Ascending aorta (tissue), 2 donors: Measurements from ENCODE around the gene CCL18. TPM values are rescaled to one million over a fixed set of nuclear protein-coding genes. Genes with fewer than 3 reads are reported as not detected.
"Not testable (repeated sequence)": the region's sequence is repeated elsewhere in the genome, so short reads cannot be mapped to it uniquely, and the experiment has no call there.

ENCODE experiments used
- DNase-seq, 2 donors: peaks; one replicate each; pipeline ENCODE4 v3.0.0-alpha.2; 2019; ENCODE audit warnings: low spot score in 2 of 2
- H3K27ac ChIP-seq, 2 donors: fragments of 200-600 bp; sonication (generic); one replicate each; pipeline ENCODE4 v1.5.1; 2016 to 2017; ENCODE audit warnings: mild to moderate bottlenecking in 1 of 2
- H3K27me3 ChIP-seq: fragments of 200-600 bp; sonication (generic); one replicate; pipeline ENCODE4 v1.5.1; 2017
- H3K36me3 ChIP-seq, 2 donors: fragments of 200-600 bp; sonication (generic); one replicate each; pipeline ENCODE4 v1.5.1; 2016
- H3K4me1 ChIP-seq, 2 donors: fragments of 200-600 bp; sonication (generic); one replicate each; pipeline ENCODE4 v1.5.1; 2016 to 2017; ENCODE audit warnings: mild to moderate bottlenecking in 1 of 2
- H3K4me3 ChIP-seq, 2 donors: fragments of 200-600 bp; sonication (generic); one replicate each; pipeline ENCODE4 v1.5.1; 2016 to 2017; ENCODE audit warnings: mild to moderate bottlenecking in 1 of 2
- H3K9me3 ChIP-seq, 2 donors: fragments of 200-600 bp; sonication (generic); one replicate each; pipeline ENCODE4 v1.5.1; 2016
- CTCF ChIP-seq, 3 experiments: fragments of 200-600 bp in 2 of 3; fragments of 450-650 bp in 1 of 3; sonication (generic) in 2 of 3; IDR thresholded peaks; one replicate each; pipeline ENCODE4 v1.5.1; 2016 to 2019; ENCODE audit warnings: antibody characterized with exemption in 3 of 3, mild to moderate bottlenecking in 1 of 3, moderate library complexity in 1 of 3
- intact Hi-C: fragments of 100-400 bp; cut with DNase I; formaldehyde crosslinking; loops from one replicate; pipeline ENCODE4 v1.15.1; 2023
- total RNA-seq: library from RNA; depleted of rRNA; stranded (reverse); fragments of >200 nt; gene quantifications from one replicate; pipeline ENCODE4 v1.1.0, GENCODE V29; 2016

Gene CCL18
- total RNA-seq, 1 donor from 2014 or later: not detected

GRCh38 chr17:36094746-36095145 is 30.7 kb downstream of the CCL18 start:
- DNase-seq: no peak
- H3K9me3 ChIP-seq: no peaks in the 10 kb centered on the region

GRCh38 chr17:36095992-36096391 is 31.9 kb downstream of the CCL18 start:
- no peaks in the 10 kb centered on the region for H3K36me3 ChIP-seq
- no peaks in the 10 kb centered on the region for H3K4me1 ChIP-seq
- H3K9me3 ChIP-seq: no peaks in the 10 kb centered on the region
- no peak overlapping the region for H3K27ac ChIP-seq
- TF ChIP-seq CTCF (IDR thresholded peaks at IDR 0.05): no peak
- intact Hi-C loops: no loop called here
- H3K4me3 ChIP-seq: no peak overlapping the region
- no peaks in the 10 kb centered on the region for H3K27me3 ChIP-seq
- no peak for DNase-seq

More at GRCh38 chr17:36094746-36095145, 30.7 kb downstream of the CCL18 start:
- no peak overlapping the region for H3K4me3 ChIP-seq
- H3K27me3 ChIP-seq: no peaks in the 10 kb centered on the region
- no peak for TF ChIP-seq CTCF (IDR thresholded peaks at IDR 0.05)
- H3K36me3 ChIP-seq: no peaks in the 10 kb centered on the region
- no peak overlapping the region for H3K27ac ChIP-seq
- no peaks in the 10 kb centered on the region for H3K4me1 ChIP-seq
- intact Hi-C loops: no loop called here

- H3K4me3 ChIP-seq, H3K27ac ChIP-seq, intact Hi-C loops, H3K27me3 ChIP-seq, H3K36me3 ChIP-seq, H3K9me3 ChIP-seq, H3K4me1 ChIP-seq, DNase-seq: not testable (repeated sequence)
These were observed 34.9 kb downstream of the CCL18 start for GRCh38 chr17:36099004-36099403.

- H3K4me3 ChIP-seq, DNase-seq, H3K27ac ChIP-seq, H3K27me3 ChIP-seq, H3K4me1 ChIP-seq, H3K9me3 ChIP-seq, intact Hi-C loops, H3K36me3 ChIP-seq: not testable (repeated sequence)
These were observed 39.4 kb downstream of the CCL18 start, which contains the start of gene CCL4 for GRCh38 chr17:36103401-36103975. CCL4 (plus strand) TSS chr17:36103827; CDS start chr17:36103906, 79 bp downstream.

GRCh38 chr17:36104246-36104645 is 40.2 kb downstream of the CCL18 start:
- DNase-seq, H3K4me1 ChIP-seq, H3K27ac ChIP-seq, H3K36me3 ChIP-seq, H3K9me3 ChIP-seq, H3K27me3 ChIP-seq, H3K4me3 ChIP-seq, intact Hi-C loops: not testable (repeated sequence)

- TF ChIP-seq CTCF (IDR thresholded peaks at IDR 0.05): no peak
- Histone ChIP-seq H3K36me3 (no peaks in the 10 kb centered on the region), H3K4me3 (no peak overlapping the region), H3K27me3 (no peaks in the 10 kb centered on the region), H3K4me1 (no peaks in the 10 kb centered on the region), H3K9me3 (no peaks in the 10 kb centered on the region), H3K27ac (no peak overlapping the region)
- no peak for DNase-seq
- intact Hi-C loops: no loop called here
These were observed 40.7 kb downstream of the CCL18 start for GRCh38 chr17:36104701-36105181.

GRCh38 chr17:36105781-36106492 is 41.9 kb downstream of the CCL18 start:
- Histone ChIP-seq H3K9me3 (no peaks in the 10 kb centered on the region), H3K36me3 (no peaks in the 10 kb centered on the region), H3K4me1 (no peaks in the 10 kb centered on the region), H3K27me3 (no peaks in the 10 kb centered on the region), H3K27ac (no peak overlapping the region), H3K4me3 (no peak overlapping the region)
- intact Hi-C loops: no loop called here
- TF ChIP-seq CTCF (IDR thresholded peaks at IDR 0.05): no peak
- no peak for DNase-seq
